ENCODE data around the gene CHD2.

Gene CHD2

DNA sequence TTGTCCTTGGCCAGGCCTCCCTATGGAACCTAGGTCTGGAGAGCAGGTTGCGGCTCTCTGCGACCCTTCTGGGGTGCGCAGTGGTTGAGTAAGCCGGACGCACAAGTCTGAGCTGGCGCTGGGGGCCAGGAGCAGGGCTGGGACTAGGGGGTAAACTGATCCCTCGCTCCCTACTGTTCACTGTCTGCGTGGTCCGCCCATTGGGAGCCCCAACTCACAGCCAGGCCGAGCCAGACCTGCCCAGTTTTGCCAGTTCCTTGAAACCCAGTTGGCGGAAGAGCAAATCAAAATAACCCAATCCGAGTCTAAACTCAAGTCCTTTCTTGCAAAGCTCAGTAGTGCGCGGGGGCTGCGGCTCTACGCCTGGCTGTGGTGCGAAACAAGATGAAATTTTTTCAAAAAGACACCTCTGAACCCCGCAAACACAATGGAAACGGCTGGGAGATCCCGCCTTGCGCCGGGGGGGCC, 171.4 kb downstream of the CHD2 start:
- peaks cover 2% of the 10 kb centered on the region in 2 donors for H3K4me1 ChIP-seq (ENCODE audit: control insufficient read depth in 2 of 2, insufficient read depth in 2 of 2, low read length in 2 of 2)
- no peaks in the 10 kb centered on the region for H3K36me3 ChIP-seq (ENCODE audit: control insufficient read depth in 2 of 2, insufficient read depth in 2 of 2, low read length in 2 of 2)
- peak overlapping the region; percentile 6 to 43 for H3K9ac ChIP-seq (ENCODE audit: low read depth in 1 of 2, low read length in 2 of 2)
- H3K9me3 ChIP-seq (ENCODE audit: control insufficient read depth in 2 of 2, low read length in 2 of 2), result no peaks in the 10 kb centered on the region
- H3K27ac ChIP-seq (ENCODE audit: low read depth in 2 of 2, low read length in 2 of 2), result peak overlapping the region in 1 of 2 donors; percentile 48
- H3K4me3 ChIP-seq (ENCODE audit: low read length in 2 of 2), result peak overlapping the region; percentile 50 to 58
- H3K27me3 ChIP-seq (ENCODE audit: control insufficient read depth in 2 of 2, insufficient read depth in 2 of 2, low read length in 2 of 2), result peaks cover 18 to 27% of the 10 kb centered on the region in 2 donors

DNA sequence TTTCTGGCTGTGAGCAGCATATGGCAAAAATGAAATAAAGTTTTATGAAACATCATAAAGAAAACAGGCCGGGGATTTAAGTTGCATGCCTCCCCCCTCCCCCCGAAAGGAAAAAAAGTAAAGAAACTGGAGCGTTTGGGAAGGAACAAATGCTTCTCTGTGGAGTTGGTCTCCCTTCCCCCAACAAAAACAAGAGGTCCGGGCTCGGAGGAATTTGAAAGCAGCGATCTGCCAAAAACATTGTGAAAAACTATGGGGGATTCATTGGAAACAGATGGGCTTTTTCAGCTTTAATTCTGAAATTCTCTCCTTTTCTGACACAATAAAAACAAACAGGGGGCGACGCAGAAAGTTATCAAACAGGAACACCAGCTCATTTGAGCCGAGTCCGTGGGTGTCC, 171.9 kb downstream of the CHD2 start:
- peak overlapping the region; percentile 54 to 58 for H3K4me3 ChIP-seq (ENCODE audit: low read length in 2 of 2)
- H3K27me3 ChIP-seq (ENCODE audit: control insufficient read depth in 2 of 2, insufficient read depth in 2 of 2, low read length in 2 of 2), result peaks cover 18 to 27% of the 10 kb centered on the region in 2 donors
- peak overlapping the region; percentile 61 to 62 for H3K27ac ChIP-seq (ENCODE audit: low read depth in 2 of 2, low read length in 2 of 2)
- H3K36me3 ChIP-seq (ENCODE audit: control insufficient read depth in 2 of 2, insufficient read depth in 2 of 2, low read length in 2 of 2), result no peaks in the 10 kb centered on the region
- H3K9me3 ChIP-seq (ENCODE audit: control insufficient read depth in 2 of 2, low read length in 2 of 2), result no peaks in the 10 kb centered on the region
- H3K4me1 ChIP-seq (ENCODE audit: control insufficient read depth in 2 of 2, insufficient read depth in 2 of 2, low read length in 2 of 2), result peaks cover 2% of the 10 kb centered on the region in 2 donors
- peak overlapping the region; percentile 24 to 54 for H3K9ac ChIP-seq (ENCODE audit: low read depth in 1 of 2, low read length in 2 of 2)

DNA sequence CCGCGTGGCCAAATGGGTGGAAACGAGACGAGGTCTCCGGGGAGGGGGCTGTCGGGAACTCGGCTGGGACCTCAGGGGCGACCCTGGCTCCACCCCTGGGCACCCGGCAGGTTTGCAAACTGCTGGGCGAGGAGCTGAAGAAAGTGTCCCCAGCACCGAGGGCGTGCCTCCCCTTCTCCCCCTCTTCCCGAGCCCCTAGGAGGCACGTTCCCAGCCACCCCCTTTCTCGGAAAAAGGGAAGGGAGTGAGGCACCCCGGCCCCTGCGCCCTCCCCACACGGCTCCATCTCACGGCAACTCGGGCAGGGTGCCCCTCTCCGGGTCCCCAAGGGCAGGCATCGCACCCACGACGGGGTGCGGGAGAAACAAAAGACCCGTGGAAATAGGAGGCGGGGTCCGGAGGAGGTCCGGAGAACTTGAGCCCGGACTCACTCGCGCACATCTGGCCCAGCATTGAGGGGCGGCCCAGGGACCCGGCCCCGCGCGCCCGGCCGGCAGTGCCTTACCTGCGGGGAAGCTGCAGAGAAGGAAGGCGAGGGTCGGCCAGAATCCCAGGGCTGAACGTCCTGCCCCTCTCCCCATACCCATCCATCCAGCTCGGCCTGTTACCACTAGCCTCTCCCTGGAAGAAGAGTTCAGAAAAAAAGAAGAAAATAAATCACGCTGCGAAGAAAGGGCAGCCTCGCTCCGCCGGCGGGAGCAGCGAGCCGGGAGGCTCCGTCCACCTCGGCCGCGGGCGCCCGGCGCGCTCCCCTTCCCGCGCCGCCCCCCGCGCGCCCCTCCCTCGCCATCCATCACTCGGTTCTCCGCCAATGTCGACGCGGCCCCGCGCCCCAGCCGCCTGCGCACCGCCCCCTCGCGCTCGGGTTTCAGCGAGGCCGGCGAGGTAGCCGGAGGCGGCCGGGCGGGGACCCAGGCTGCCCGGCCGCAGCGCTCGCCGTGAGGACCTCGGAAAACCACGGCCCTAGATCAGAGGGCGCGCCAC, 172.6 kb downstream of the CHD2 start:
- peak overlapping the region; percentile 61 to 62 for H3K27ac ChIP-seq (ENCODE audit: low read depth in 2 of 2, low read length in 2 of 2)
- no peaks in the 10 kb centered on the region for H3K36me3 ChIP-seq (ENCODE audit: control insufficient read depth in 2 of 2, insufficient read depth in 2 of 2, low read length in 2 of 2)
- H3K27me3 ChIP-seq (ENCODE audit: control insufficient read depth in 2 of 2, insufficient read depth in 2 of 2, low read length in 2 of 2), result peaks cover 18 to 27% of the 10 kb centered on the region in 2 donors
- H3K4me3 ChIP-seq (ENCODE audit: low read length in 2 of 2), result peak overlapping the region; percentile 54 to 58
- no peaks in the 10 kb centered on the region for H3K9me3 ChIP-seq (ENCODE audit: control insufficient read depth in 2 of 2, low read length in 2 of 2)
- H3K9ac ChIP-seq (ENCODE audit: low read depth in 1 of 2, low read length in 2 of 2), result peak overlapping the region; percentile 24 to 54
- peaks cover 2% of the 10 kb centered on the region in 2 donors for H3K4me1 ChIP-seq (ENCODE audit: control insufficient read depth in 2 of 2, insufficient read depth in 2 of 2, low read length in 2 of 2)

DNA sequence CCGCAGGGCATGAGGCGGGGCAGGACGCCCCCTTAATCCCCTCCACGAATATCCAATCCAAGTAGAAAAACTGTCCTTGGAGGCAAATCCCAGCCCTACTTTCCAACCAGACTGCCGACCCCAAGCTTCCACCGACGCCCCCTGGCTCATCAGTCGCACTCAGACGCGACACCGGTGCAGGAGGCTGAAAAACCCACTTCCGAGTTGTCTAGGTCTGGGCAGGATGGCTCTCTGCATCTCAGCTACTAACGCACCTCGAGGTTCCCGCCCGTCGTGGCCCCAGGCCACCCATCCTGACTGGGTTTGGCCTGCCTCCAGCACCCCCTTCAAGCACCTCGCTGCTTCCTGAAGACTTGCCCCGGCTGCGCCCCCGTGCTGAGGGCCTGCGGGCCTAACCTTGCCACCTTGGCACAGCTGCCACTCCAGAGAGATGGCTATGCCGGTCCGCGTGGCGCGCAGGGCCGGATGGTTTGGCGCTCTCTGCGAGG, 173.4 kb downstream of the CHD2 start:
- Histone ChIP-seq H3K9ac (ENCODE audit: low read depth in 1 of 2, low read length in 2 of 2) (peak overlapping the region in 1 of 2 donors; percentile 38), H3K27ac (ENCODE audit: low read depth in 2 of 2, low read length in 2 of 2) (peak overlapping the region; percentile 51 to 61), H3K4me3 (ENCODE audit: low read length in 2 of 2) (peak overlapping the region in 1 of 2 donors; percentile 42), H3K27me3 (ENCODE audit: control insufficient read depth in 2 of 2, insufficient read depth in 2 of 2, low read length in 2 of 2) (peaks cover 18 to 27% of the 10 kb centered on the region in 2 donors), H3K4me1 (ENCODE audit: control insufficient read depth in 2 of 2, insufficient read depth in 2 of 2, low read length in 2 of 2) (peaks cover 2% of the 10 kb centered on the region in 2 donors), H3K36me3 (ENCODE audit: control insufficient read depth in 2 of 2, insufficient read depth in 2 of 2, low read length in 2 of 2) (no peaks in the 10 kb centered on the region), H3K9me3 (ENCODE audit: control insufficient read depth in 2 of 2, low read length in 2 of 2) (no peaks in the 10 kb centered on the region)

DNA sequence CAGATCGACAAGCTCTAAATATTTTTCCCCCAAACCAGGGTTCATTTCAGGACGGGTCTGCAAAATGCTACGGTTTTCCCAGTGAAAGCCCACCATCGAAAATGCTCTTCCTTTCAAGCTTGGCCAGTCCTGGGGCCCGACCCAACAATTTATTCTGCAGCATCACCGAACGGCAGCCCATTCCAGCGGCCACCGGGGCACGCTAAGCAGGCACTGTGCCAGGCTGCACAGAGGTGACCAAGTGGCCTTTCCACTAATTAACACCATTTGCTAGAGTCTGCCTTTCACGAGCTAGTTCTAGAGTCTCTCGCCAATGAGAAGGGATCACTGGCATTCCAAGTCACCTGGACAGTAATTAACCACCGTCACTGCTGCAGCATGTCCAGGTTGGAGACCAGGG, 174.5 kb downstream of the CHD2 start:
- H3K27me3 ChIP-seq (ENCODE audit: control insufficient read depth in 2 of 2, insufficient read depth in 2 of 2, low read length in 2 of 2), result peaks cover 18 to 27% of the 10 kb centered on the region in 2 donors
- H3K4me1 ChIP-seq (ENCODE audit: control insufficient read depth in 2 of 2, insufficient read depth in 2 of 2, low read length in 2 of 2), result peaks cover 2% of the 10 kb centered on the region in 2 donors
- H3K9me3 ChIP-seq (ENCODE audit: control insufficient read depth in 2 of 2, low read length in 2 of 2), result no peaks in the 10 kb centered on the region
- no peaks in the 10 kb centered on the region for H3K36me3 ChIP-seq (ENCODE audit: control insufficient read depth in 2 of 2, insufficient read depth in 2 of 2, low read length in 2 of 2)
- no peak overlapping the region for H3K27ac ChIP-seq (ENCODE audit: low read depth in 2 of 2, low read length in 2 of 2)
- H3K4me3 ChIP-seq (ENCODE audit: low read length in 2 of 2), result no peak overlapping the region
- H3K9ac ChIP-seq (ENCODE audit: low read depth in 1 of 2, low read length in 2 of 2), result no peak overlapping the region

DNA sequence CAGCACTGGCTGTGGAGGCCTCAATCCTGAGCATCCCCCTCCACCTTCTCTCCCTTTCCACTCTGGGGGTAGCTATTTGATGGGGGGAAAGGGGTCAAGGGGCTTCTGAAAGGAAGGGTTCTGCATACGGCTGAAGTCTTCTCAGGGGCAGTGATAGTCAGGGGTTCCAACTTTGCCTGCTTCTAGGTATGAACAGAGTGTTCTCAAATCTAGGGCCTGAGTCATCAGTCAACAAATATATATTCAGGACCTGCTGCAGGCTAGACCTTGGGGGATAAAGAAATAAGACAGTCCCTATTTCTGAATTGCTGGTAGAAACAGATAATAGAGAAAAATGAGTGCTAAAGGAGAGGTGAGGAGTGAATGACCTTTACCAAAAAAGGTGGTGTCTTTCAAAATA, 176.1 kb downstream of the CHD2 start:
- Histone ChIP-seq H3K27me3 (ENCODE audit: control insufficient read depth in 2 of 2, insufficient read depth in 2 of 2, low read length in 2 of 2) (peaks cover 18 to 25% of the 10 kb centered on the region in 2 donors), H3K9me3 (ENCODE audit: control insufficient read depth in 2 of 2, low read length in 2 of 2) (no peaks in the 10 kb centered on the region), H3K4me1 (ENCODE audit: control insufficient read depth in 2 of 2, insufficient read depth in 2 of 2, low read length in 2 of 2) (peaks cover 0 to 2% of the 10 kb centered on the region in 2 donors), H3K4me3 (ENCODE audit: low read length in 2 of 2) (no peak overlapping the region), H3K9ac (ENCODE audit: low read depth in 1 of 2, low read length in 2 of 2) (no peak overlapping the region), H3K36me3 (ENCODE audit: control insufficient read depth in 2 of 2, insufficient read depth in 2 of 2, low read length in 2 of 2) (no peaks in the 10 kb centered on the region), H3K27ac (ENCODE audit: low read depth in 2 of 2, low read length in 2 of 2) (no peak overlapping the region)

DNA sequence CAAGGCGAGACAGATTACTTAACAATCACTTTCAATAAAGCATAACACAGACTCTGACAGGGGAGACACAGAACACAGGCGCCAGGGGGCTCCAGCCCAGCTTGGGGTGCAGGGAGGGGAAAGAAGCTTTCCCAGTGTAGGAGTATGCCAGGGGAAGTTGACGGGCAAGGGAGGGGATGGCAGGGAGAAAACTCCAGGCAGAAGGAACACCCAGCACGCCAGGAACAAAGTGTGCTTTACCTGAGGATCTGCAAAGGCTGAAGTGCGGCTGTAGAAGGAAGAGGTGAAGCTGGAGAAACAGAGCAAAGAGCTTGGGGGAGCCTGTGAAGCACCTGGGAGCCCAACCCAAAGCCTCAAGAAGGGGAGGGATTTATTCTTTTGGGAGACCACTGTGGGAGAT, 176.8 kb downstream of the CHD2 start:
- Histone ChIP-seq H3K36me3 (ENCODE audit: control insufficient read depth in 2 of 2, insufficient read depth in 2 of 2, low read length in 2 of 2) (no peaks in the 10 kb centered on the region), H3K9me3 (ENCODE audit: control insufficient read depth in 2 of 2, low read length in 2 of 2) (no peaks in the 10 kb centered on the region), H3K27me3 (ENCODE audit: control insufficient read depth in 2 of 2, insufficient read depth in 2 of 2, low read length in 2 of 2) (peaks cover 13 to 19% of the 10 kb centered on the region in 2 donors), H3K4me3 (ENCODE audit: low read length in 2 of 2) (no peak overlapping the region), H3K4me1 (ENCODE audit: control insufficient read depth in 2 of 2, insufficient read depth in 2 of 2, low read length in 2 of 2) (peaks cover 0 to 2% of the 10 kb centered on the region in 2 donors), H3K9ac (ENCODE audit: low read depth in 1 of 2, low read length in 2 of 2) (no peak overlapping the region), H3K27ac (ENCODE audit: low read depth in 2 of 2, low read length in 2 of 2) (no peak overlapping the region)
